Psoas muscle (tissue), 8 donors: ENCODE data around the gene KCNC4. TPM values are rescaled to one million over a fixed set of nuclear protein-coding genes. Genes with fewer than 3 reads are reported as not detected.

Source experiments
- ATAC-seq, 4 donors: fragments of 200-7000 bp; cut with Tn5 transposase; one replicate each; pipeline ENCODE4 v1.9.1; 2020; ENCODE audit warnings: moderate library complexity in 3 of 4, mild to moderate bottlenecking in 2 of 4
- DNase-seq, 2 donors: peaks; one replicate each; pipeline ENCODE4 v3.0.0-alpha.2; 2020
- H3K27ac ChIP-seq: fragments of 200-600 bp; one replicate; pipeline ENCODE4 v1.8.0; 2022
- H3K27me3 ChIP-seq, 3 donors: fragments of 200-600 bp in 1 of 3; one replicate each; pipeline versions ENCODE4 v1.6.1 to v1.8.0; 2013 to 2022; ENCODE audit warnings: low read length in 2 of 3, mild to moderate bottlenecking in 2 of 3, moderate library complexity in 1 of 3; ENCODE audit not compliant: insufficient read depth in 3 of 3
- H3K36me3 ChIP-seq, 2 donors: fragments of 200-600 bp in 1 of 2; one replicate each; pipeline versions ENCODE4 v1.6.1 to v1.8.0; 2013 to 2022; ENCODE audit warnings: low read depth in 1 of 2, mild to moderate bottlenecking in 1 of 2, moderate library complexity in 1 of 2; ENCODE audit not compliant: insufficient read depth in 1 of 2
- H3K4me1 ChIP-seq: fragments of 200-600 bp; one replicate; pipeline ENCODE4 v1.8.0; 2022
- H3K4me3 ChIP-seq: fragments of 200-600 bp; one replicate; pipeline ENCODE4 v1.8.0; 2022; ENCODE audit warnings: mild to moderate bottlenecking
- H3K9me3 ChIP-seq: fragments of 200-600 bp; one replicate; pipeline ENCODE4 v1.8.0; 2022
- CTCF ChIP-seq: fragments of 200-600 bp; IDR thresholded peaks from one replicate; pipeline ENCODE4 v1.8.0; 2022; ENCODE audit warnings: antibody characterized with exemption
- WGBS, 3 donors: extraction: QIAGEN DNeasy Blood & Tissue Kit; methylation state at CpG; one replicate each; pipeline versions ENCODE4 v1.1.6 to v1.1.7; 2013; 5-methylcytosine and 5-hydroxymethylcytosine counted together
- intact Hi-C, 2 donors: fragments of 100-400 bp; cut with DNase I; formaldehyde crosslinking; loops; one replicate each; pipeline versions ENCODE4 v1.11.0 to v1.14.2; 2022
- polyA plus RNA-seq, 3 donors: library from polyadenylated mRNA; stranded (reverse); fragments of 200-250 nt; gene quantifications; one replicate each; pipeline ENCODE4 v1.2.3, GENCODE V29; 2013
- total RNA-seq, 4 donors: library from RNA; stranded (reverse); fragmentation: NEBNext Ultra II Directional in 2 of 4; extraction: Animal tissue kit (Norgen Biotek cat#: 25700) in 2 of 4; gene quantifications; one replicate each; pipeline versions ENCODE4 v1.2.1 to v1.2.4, GENCODE V29; 2021 to 2023
- donor health status: healthy with polysubstance abuse.
- donor health status: DM: no; HTN: no; CAD: no; lungs with moderate emphysema.
- donor health status: Bipolar disorder and iron deficiency.
- donor health status: healthy.
- donor health status: DM: yes; HTN: yes; CAD: no.
- donor health status: DM: no; HTN: no; CAD: no.
- donor health status: DM: no; HTN: no; CAD: no.
- donor health status: DM: yes; HTN: yes; CAD: no.

The KCNC4 gene
- total and polyA plus RNA-seq, 7 donors: 2.4 to 14.5 (median 5.9) TPM

GRCh38 chr1:110196917-110197765, 13.0 kb upstream of the KCNC4 start:
- no peak overlapping the region for H3K27ac ChIP-seq
- peak; percentile 87 for TF ChIP-seq CTCF
- ATAC-seq: peak; percentile 79 to 94 (median 85)
- WGBS, 3 donors: 56 to 61% (median 61%) methylated on average over 12 of the region's 12 CpGs
- intact Hi-C loops: no loop called here
- H3K27me3 ChIP-seq: no peaks in the 10 kb centered on the region
- no peaks in the 10 kb centered on the region for H3K4me1 ChIP-seq
- no peaks in the 10 kb centered on the region for H3K36me3 ChIP-seq
- no peak for DNase-seq
- no peak overlapping the region for H3K4me3 ChIP-seq
- no peaks in the 10 kb centered on the region for H3K9me3 ChIP-seq

- Histone ChIP-seq H3K9me3 (no peaks in the 10 kb centered on the region), H3K36me3 (no peaks in the 10 kb centered on the region), H3K4me1 (no peaks in the 10 kb centered on the region), H3K27ac (no peak overlapping the region), H3K27me3 (no peaks in the 10 kb centered on the region), H3K4me3 (no peak overlapping the region)
- ATAC-seq (no peak), DNase-seq (no peak)
- intact Hi-C loops: no loop called here
- WGBS, 3 donors: 92 to 99% (median 95%) methylated on average over 12 to 23 of the region's 23 CpGs
- no peak for TF ChIP-seq CTCF
These were observed 12.0 kb upstream of the KCNC4 start for GRCh38 chr1:110197905-110198629.

- intact Hi-C loops: no loop called here
- no peak overlapping the region for H3K4me3 ChIP-seq
- no peak for ATAC-seq
- H3K36me3 ChIP-seq: no peaks in the 10 kb centered on the region
- no peaks in the 10 kb centered on the region for H3K9me3 ChIP-seq
- WGBS, 3 donors: 86 to 94% (median 90%) methylated on average over 2 of the region's 2 CpGs
- no peak overlapping the region for H3K27ac ChIP-seq
- H3K4me1 ChIP-seq: no peaks in the 10 kb centered on the region
- TF ChIP-seq CTCF: no peak
- no peaks in the 10 kb centered on the region for H3K27me3 ChIP-seq
- no peak for DNase-seq
These were observed 11.4 kb upstream of the KCNC4 start for GRCh38 chr1:110198746-110199145.

- no peaks in the 10 kb centered on the region for H3K9me3 ChIP-seq
- intact Hi-C loops: loop anchor here in 1 of 2 donors (10.0 kb wide), 1 partner anchor 295 kb away; no protein-coding TSS in a partner anchor
- DNase-seq (no peak), ATAC-seq (no peak)
- H3K27ac ChIP-seq: no peak overlapping the region
- no peaks in the 10 kb centered on the region for H3K27me3 ChIP-seq
- H3K36me3 ChIP-seq: no peaks in the 10 kb centered on the region
- H3K4me3 ChIP-seq: no peak overlapping the region
- no peak for TF ChIP-seq CTCF
- 35 to 42% (median 37%) methylated on average over 2 of the region's 2 CpGs for WGBS, 3 donors
- H3K4me1 ChIP-seq: no peaks in the 10 kb centered on the region
These were observed 9.9 kb upstream of the KCNC4 start for GRCh38 chr1:110200190-110200589.
